ENCODE data around the gene ORC3. TPM values are rescaled to one million over a fixed set of nuclear protein-coding genes. Genes with fewer than 3 reads are reported as not detected.

ORC3 gene
- total and polyA plus RNA-seq, 10 of the 15 experiments (the other 5 are each of a cell fraction or from before 2014, with no cell fraction given): 27.2 to 76.3 (median 54.6) TPM

DNA sequence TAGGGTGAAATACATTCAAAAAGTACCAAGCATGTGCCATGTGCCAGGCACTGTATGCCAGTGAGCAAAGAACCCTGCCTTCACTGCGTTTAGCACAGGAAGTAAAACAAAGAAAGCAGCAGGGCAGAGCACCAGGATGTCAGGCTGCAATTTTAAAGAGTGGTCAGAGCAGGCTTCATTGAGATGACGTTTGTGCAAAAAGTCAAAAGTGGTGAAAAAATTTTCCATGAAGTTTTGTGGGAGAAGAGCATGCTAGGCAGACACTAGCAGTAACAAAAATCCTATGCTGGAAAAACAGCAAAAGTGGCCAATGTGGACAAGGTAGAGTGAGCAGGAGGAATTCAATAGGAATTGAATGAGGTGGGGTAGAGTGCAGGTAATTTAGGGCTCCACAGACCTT, 80.8 kb downstream of the ORC3 start:
- intact Hi-C loops (cut with micrococcal nuclease; ENCODE audit: unreplicated experiment): no loop called here
- Histone ChIP-seq H3K79me2 (ENCODE audit: control insufficient read depth, insufficient read depth, low read length) (no peaks in the 10 kb centered on the region; the same call in 1 of the 2 replicates), H3K4me3 (no peak overlapping the region), H3K9ac (ENCODE audit: control insufficient read depth, insufficient read depth, low read length) (no peak overlapping the region), H3K9me3 (replicated peaks; ENCODE audit: control insufficient read depth, insufficient read depth, low read length) (no peaks in the 10 kb centered on the region), H3K4me1 (ENCODE audit: control insufficient read depth, insufficient read depth, low read length) (peaks cover 6% of the 10 kb centered on the region; the same call in 1 of the 2 replicates), H4K20me1 (ENCODE audit: control insufficient read depth, insufficient read depth) (no peaks in the 10 kb centered on the region), H2AFZ (ENCODE audit: control insufficient read depth, low read depth, low read length) (no peak overlapping the region), H3K27me3 (replicated peaks in 1 of 2; ENCODE audit: control insufficient read depth in 2 of 2, insufficient read depth in 2 of 2, low read length in 1 of 2) (no peaks in the 10 kb centered on the region), H3K4me2 (ENCODE audit: control insufficient read depth, insufficient read depth) (no peak overlapping the region), H3K36me3 (ENCODE audit: control insufficient read depth in 2 of 2, insufficient read depth in 2 of 2, low read length in 1 of 2) (peaks cover 2 to 25% of the 10 kb centered on the region in 2 experiments; a peak in 3 of 4 replicates), H3K27ac (ENCODE audit: control insufficient read depth, insufficient read depth) (no peak overlapping the region)
- ChIA-PET SMC1A (ENCODE audit: uncharacterized antibody, unreplicated experiment) (interaction anchor here (4.9 kb wide), 1 partner anchor 13 kb away, joined by 24 read pairs; no protein-coding TSS in a partner anchor), RAD21 (ENCODE audit: unreplicated experiment) (no interaction called here), CTCF (interaction anchor here (1.4 kb wide), 1 partner anchor 10 kb away, joined by 4 read pairs; no protein-coding TSS in a partner anchor), POLR2A (no interaction called here)
- in situ Hi-C loops (cut with MboI): no loop called here
- 0 out of 3 replicates have a peak, but pooled peaks have one; percentile 23 for ATAC-seq
- TF ChIP-seq, protein P1, sequence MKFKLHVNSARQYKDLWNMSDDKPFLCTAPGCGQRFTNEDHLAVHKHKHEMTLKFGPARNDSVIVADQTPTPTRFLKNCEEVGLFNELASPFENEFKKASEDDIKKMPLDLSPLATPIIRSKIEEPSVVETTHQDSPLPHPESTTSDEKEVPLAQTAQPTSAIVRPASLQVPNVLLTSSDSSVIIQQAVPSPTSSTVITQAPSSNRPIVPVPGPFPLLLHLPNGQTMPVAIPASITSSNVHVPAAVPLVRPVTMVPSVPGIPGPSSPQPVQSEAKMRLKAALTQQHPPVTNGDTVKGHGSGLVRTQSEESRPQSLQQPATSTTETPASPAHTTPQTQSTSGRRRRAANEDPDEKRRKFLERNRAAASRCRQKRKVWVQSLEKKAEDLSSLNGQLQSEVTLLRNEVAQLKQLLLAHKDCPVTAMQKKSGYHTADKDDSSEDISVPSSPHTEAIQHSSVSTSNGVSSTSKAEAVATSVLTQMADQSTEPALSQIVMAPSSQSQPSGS (IDR thresholded peaks at IDR 0.05; ENCODE audit: low read length): no peak
- TF ChIP-seq USF1 (IDR thresholded peaks at IDR 0.05; ENCODE audit: borderline replicate concordance, extremely low read length, insufficient read depth, low read depth, low read length) (no peak), ZNF217 (IDR thresholded peaks at IDR 0.05) (no peak), RELA (IDR thresholded peaks at IDR 0.05; ENCODE audit: borderline replicate concordance, partially characterized antibody) (no peak), TCF7 (IDR thresholded peaks at IDR 0.05; ENCODE audit: borderline replicate concordance) (no peak), PML (IDR thresholded peaks at IDR 0.05; ENCODE audit: low read length) (0 out of 2 replicates have a peak, but pooled peaks have one; percentile 15), MYC (IDR thresholded peaks at IDR 0.05; ENCODE audit: insufficient read depth, insufficient read length, insufficient replicate concordance, low read length, severe bottlenecking) (no peak), KLF5 (IDR thresholded peaks at IDR 0.05; ENCODE audit: partially characterized antibody) (no peak)
- TF ChIP-seq, protein P2, sequence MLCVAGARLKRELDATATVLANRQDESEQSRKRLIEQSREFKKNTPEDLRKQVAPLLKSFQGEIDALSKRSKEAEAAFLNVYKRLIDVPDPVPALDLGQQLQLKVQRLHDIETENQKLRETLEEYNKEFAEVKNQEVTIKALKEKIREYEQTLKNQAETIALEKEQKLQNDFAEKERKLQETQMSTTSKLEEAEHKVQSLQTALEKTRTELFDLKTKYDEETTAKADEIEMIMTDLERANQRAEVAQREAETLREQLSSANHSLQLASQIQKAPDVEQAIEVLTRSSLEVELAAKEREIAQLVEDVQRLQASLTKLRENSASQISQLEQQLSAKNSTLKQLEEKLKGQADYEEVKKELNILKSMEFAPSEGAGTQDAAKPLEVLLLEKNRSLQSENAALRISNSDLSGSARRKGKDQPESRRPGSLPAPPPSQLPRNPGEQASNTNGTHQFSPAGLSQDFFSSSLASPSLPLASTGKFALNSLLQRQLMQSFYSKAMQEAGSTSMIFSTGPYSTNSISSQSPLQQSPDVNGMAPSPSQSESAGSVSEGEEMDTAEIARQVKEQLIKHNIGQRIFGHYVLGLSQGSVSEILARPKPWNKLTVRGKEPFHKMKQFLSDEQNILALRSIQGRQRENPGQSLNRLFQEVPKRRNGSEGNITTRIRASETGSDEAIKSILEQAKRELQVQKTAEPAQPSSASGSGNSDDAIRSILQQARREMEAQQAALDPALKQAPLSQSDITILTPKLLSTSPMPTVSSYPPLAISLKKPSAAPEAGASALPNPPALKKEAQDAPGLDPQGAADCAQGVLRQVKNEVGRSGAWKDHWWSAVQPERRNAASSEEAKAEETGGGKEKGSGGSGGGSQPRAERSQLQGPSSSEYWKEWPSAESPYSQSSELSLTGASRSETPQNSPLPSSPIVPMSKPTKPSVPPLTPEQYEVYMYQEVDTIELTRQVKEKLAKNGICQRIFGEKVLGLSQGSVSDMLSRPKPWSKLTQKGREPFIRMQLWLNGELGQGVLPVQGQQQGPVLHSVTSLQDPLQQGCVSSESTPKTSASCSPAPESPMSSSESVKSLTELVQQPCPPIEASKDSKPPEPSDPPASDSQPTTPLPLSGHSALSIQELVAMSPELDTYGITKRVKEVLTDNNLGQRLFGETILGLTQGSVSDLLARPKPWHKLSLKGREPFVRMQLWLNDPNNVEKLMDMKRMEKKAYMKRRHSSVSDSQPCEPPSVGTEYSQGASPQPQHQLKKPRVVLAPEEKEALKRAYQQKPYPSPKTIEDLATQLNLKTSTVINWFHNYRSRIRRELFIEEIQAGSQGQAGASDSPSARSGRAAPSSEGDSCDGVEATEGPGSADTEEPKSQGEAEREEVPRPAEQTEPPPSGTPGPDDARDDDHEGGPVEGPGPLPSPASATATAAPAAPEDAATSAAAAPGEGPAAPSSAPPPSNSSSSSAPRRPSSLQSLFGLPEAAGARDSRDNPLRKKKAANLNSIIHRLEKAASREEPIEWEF (IDR thresholded peaks at IDR 0.05; ENCODE audit: insufficient replicate concordance, low read depth, low read length): no peak
- 2% methylated on average over 2 of the region's 2 CpGs for WGBS (ENCODE audit: insufficient coverage, insufficient replicate concordance, low lambda C conversion rate, missing lambda C conversion rate)
- BruUV-seq (replicated peaks): no TSS peak
- no peak for FAIRE-seq
- no peak for DNase-seq (ENCODE audit: low read depth, low spot score)
